Measurements from ENCODE around the gene POP4.

DNA sequence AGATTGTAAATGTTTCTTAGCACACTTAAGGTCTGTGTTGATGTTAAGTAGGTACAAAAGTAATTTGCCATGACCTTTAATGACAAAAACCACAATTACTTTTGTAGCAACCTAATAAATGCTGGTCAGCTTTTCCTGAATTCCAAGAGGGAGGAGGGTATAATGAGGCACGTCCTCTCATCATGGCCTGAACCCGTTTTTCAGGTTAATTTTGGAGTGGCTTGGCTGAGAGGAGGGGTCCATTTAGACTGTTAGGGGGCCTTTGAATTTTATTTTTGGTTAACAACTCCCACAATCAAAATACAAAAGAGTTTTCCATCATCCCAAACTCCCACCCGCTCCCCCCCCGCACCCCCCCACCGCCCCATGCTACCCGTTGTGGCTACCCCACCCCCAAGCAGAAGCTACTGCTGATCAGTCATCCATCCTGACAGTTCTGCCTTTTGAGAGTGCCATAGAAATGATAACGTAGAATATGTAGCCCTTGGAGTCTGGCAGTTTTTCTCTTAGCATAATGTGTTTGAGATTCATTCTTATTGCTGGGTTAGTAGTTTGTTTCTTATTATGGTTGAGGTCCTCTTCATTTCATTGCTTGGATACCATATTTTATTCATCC is 44.8 kb downstream of the POP4 start:
- TF ChIP-seq, protein P1, sequence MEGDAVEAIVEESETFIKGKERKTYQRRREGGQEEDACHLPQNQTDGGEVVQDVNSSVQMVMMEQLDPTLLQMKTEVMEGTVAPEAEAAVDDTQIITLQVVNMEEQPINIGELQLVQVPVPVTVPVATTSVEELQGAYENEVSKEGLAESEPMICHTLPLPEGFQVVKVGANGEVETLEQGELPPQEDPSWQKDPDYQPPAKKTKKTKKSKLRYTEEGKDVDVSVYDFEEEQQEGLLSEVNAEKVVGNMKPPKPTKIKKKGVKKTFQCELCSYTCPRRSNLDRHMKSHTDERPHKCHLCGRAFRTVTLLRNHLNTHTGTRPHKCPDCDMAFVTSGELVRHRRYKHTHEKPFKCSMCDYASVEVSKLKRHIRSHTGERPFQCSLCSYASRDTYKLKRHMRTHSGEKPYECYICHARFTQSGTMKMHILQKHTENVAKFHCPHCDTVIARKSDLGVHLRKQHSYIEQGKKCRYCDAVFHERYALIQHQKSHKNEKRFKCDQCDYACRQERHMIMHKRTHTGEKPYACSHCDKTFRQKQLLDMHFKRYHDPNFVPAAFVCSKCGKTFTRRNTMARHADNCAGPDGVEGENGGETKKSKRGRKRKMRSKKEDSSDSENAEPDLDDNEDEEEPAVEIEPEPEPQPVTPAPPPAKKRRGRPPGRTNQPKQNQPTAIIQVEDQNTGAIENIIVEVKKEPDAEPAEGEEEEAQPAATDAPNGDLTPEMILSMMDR (IDR thresholded peaks at IDR 0.05; ENCODE audit: low read length), result no peak
- TF ChIP-seq EZH2 (IDR thresholded peaks at IDR 0.05; ENCODE audit: borderline replicate concordance, low read length), result no peak
